Measurements from ENCODE around the gene FAM72D. TPM values are rescaled to one million over a fixed set of nuclear protein-coding genes. Genes with fewer than 3 reads are reported as not detected.
"Not testable (repeated sequence)": the region's sequence is repeated elsewhere in the genome, so short reads cannot be mapped to it uniquely, and the experiment has no call there.

The FAM72D gene
- not detected for total RNA-seq
- polyA plus RNA-seq (2013, experiment 1 of 2), result 0.20 TPM
- 0.42 TPM for polyA plus RNA-seq (2013, experiment 2 of 2)
- total RNA-seq, result 0 to 7.4 (median 0.01) reads per million in 172 experiments

DNA sequence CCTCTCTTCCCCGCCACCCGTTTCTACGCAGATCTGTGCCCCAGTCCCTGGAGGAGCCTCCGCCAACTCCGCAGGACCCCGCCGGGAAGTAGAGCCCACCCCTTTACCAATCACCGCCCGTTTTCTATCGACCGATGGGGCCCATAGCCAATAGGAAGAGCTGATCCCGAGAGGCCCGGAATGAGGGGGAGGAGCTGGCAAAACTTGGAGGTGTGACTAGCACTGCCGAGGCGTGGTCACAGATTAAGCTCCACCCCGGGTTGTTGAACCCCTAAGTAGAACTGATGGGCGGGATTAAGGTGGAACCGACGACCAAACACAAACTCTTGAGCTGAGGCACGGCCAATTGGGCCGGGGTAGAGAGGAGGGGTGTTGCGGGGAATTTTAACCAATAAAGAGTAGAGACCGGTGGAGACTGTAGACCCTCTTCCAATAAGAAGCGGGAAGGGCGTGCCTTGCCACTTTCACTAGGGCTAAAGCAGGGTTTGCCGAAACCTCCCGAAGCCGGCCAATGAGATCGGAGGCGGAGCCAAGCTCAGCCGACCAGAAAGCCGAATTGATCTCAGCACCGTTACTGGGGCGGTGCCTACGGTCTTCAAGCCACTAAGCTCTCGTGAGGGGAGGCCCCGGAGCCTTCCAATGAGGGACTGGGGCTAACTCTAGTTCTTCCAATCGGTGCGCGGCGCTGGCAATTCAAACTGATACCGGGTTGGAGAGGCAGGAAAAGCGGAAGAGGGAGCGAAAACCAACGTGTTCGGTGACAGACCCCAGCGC is at the start of gene FAM72D, which contains the start of gene SRGAP2B:
TSS of gene FAM72D (plus strand) at position 691 of the 774 bp plus-strand sequence. CDS start 874 bp downstream, outside the sequence.
TSS of gene SRGAP2B (minus strand) at position 45 of the 774 bp plus-strand sequence. CDS start 2,427 bp downstream, outside the sequence.
- H3K9me3 ChIP-seq (ENCODE audit: control insufficient read depth in 1 of 2, insufficient read depth in 1 of 2, low read length in 2 of 2); H3K27me3 Mint-ChIP-seq; H3K27ac Mint-ChIP-seq; H3K4me3 Mint-ChIP-seq; CTCF ChIA-PET; H3K27me3 ChIP-seq (ENCODE audit: control insufficient read depth in 1 of 2, insufficient read depth in 2 of 2, low read length in 2 of 2); POLR2A ChIA-PET; H3K36me3 ChIP-seq (ENCODE audit: insufficient read depth, low read length); H3K4me1 Mint-ChIP-seq (ENCODE audit: low read depth); H3K9me3 Mint-ChIP-seq; H3K36me3 Mint-ChIP-seq (ENCODE audit: low read depth); DNase-seq; H3K4me1 ChIP-seq (ENCODE audit: insufficient read depth, low read length); H3K27ac ChIP-seq (ENCODE audit: low read depth in 1 of 2, low read length in 2 of 2); intact Hi-C loops (cut with DNase I, micrococcal nuclease): not testable (repeated sequence)
- ATAC-seq (ENCODE audit: poor library complexity), result peak; percentile 81
- H3K4me3 ChIP-seq (ENCODE audit: low read length), result peak within 1 kb of the TSS; percentile 48

DNA sequence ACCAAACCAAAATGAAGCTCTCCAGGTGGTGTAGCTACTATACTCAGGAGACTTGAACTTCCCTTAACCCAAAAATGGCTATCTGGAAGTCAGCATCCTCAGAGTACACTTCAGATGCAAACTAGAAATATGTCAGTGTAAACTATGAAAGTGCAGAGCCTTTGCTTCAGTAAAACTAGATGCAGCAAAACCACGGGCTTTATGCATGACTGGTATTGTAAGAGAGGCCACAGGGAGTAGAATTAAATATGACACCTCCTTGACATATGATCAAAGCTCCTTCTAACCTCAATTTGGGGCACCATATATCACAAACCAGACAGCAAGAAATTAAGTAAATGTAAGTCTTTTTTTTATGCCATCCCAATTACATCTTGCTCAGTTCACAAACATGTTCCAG is 48.2 kb upstream of the FAM72D start:
- not testable (repeated sequence) for H3K27ac Mint-ChIP-seq; ATAC-seq (ENCODE audit: poor library complexity)

DNA sequence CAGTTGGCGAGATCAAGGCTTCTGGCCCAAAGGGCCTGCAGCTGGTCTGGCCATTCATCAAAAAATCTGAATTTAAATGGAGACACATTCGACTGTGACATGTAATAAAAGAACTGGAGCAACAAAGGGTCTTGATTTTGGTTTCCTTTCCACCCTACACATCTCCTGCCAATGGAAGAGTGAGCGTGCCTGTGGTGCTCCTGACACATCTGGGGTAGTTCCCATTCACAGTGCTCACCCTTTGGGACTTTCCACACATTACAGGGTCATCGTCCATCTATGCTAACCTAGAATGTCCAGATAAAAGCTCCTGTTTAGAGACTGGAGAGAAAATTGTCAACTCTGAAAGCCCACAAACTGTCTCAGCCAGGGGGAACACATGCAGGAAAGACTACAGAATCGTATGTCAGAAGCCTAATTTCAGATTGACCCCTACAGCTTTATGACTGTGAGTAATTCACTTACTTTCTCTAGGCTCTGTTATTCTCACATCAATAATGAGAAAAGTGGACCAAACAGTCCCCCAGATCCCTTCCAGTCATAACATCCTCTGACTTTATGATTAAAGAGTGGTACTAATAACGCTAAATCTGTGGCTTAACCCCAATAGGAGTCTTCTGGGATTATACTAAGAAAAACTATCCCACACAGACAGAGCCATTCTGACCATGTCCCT is 47.5 kb upstream of the FAM72D start:
- H3K4me1 ChIP-seq (ENCODE audit: insufficient read depth, low read length); DNase-seq; H3K9me3 ChIP-seq (ENCODE audit: control insufficient read depth in 1 of 2, insufficient read depth in 1 of 2, low read length in 2 of 2); H3K9me3 Mint-ChIP-seq; H3K4me3 ChIP-seq (ENCODE audit: low read length); ATAC-seq (ENCODE audit: poor library complexity); H3K4me1 Mint-ChIP-seq (ENCODE audit: low read depth); CTCF ChIA-PET; H3K36me3 Mint-ChIP-seq (ENCODE audit: low read depth); H3K4me3 Mint-ChIP-seq; H3K27ac ChIP-seq (ENCODE audit: low read depth in 1 of 2, low read length in 2 of 2); intact Hi-C loops (cut with DNase I, micrococcal nuclease); H3K27ac Mint-ChIP-seq; H3K36me3 ChIP-seq (ENCODE audit: insufficient read depth, low read length); POLR2A ChIA-PET; H3K27me3 Mint-ChIP-seq; H3K27me3 ChIP-seq (ENCODE audit: control insufficient read depth in 1 of 2, insufficient read depth in 2 of 2, low read length in 2 of 2): not testable (repeated sequence)

More for the DNA sequence above, 48.2 kb upstream of the FAM72D start:
- H3K9me3 ChIP-seq (ENCODE audit: control insufficient read depth in 1 of 2, insufficient read depth in 1 of 2, low read length in 2 of 2); CTCF ChIA-PET; DNase-seq; H3K27me3 Mint-ChIP-seq; H3K4me1 ChIP-seq (ENCODE audit: insufficient read depth, low read length); H3K36me3 ChIP-seq (ENCODE audit: insufficient read depth, low read length); H3K36me3 Mint-ChIP-seq (ENCODE audit: low read depth); H3K9me3 Mint-ChIP-seq; H3K4me3 Mint-ChIP-seq; POLR2A ChIA-PET; H3K4me1 Mint-ChIP-seq (ENCODE audit: low read depth); intact Hi-C loops (cut with DNase I, micrococcal nuclease); H3K27me3 ChIP-seq (ENCODE audit: control insufficient read depth in 1 of 2, insufficient read depth in 2 of 2, low read length in 2 of 2); H3K27ac ChIP-seq (ENCODE audit: low read depth in 1 of 2, low read length in 2 of 2); H3K4me3 ChIP-seq (ENCODE audit: low read length): not testable (repeated sequence)

DNA sequence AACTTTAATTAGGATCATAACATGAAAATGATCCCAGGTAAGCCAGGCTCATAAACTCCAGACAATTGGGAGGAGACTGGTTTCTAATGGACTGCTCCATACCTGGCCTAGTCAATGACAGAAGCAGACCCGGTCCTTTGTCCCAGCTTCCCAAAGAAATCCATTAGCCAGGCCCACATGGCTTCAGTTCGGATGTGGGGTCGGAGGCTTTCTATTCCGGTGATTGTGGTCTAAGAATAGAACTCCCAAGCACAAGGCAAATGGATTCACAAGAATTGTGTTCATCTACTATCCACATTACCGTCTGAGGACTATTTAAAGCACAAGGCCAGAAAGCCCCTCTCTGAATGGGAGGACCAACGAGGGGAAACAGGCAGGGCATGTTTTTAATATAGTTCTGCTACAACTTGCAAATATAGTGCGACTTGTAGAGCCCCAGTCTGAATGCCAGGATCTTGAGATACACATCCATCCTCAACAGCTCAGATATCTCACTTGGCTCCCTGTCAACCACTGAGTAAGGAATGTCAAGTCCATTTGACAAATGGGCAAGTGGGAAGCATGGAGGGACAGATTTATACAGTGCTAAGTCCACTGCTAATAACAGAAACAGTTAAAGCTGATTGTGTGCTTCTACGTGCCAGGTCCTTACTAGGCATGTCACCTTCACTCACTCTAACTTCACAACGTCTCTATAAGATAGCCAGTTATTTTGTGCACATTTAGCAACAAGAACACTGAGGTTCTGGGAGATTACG is 43.6 kb upstream of the FAM72D start:
- H3K4me3 Mint-ChIP-seq; intact Hi-C loops (cut with DNase I, micrococcal nuclease); H3K9me3 ChIP-seq (ENCODE audit: control insufficient read depth in 1 of 2, insufficient read depth in 1 of 2, low read length in 2 of 2); POLR2A ChIA-PET; CTCF ChIA-PET; H3K27ac Mint-ChIP-seq; DNase-seq; H3K27ac ChIP-seq (ENCODE audit: low read depth in 1 of 2, low read length in 2 of 2); H3K4me1 ChIP-seq (ENCODE audit: insufficient read depth, low read length); H3K36me3 Mint-ChIP-seq (ENCODE audit: low read depth); H3K4me1 Mint-ChIP-seq (ENCODE audit: low read depth); H3K27me3 Mint-ChIP-seq; H3K4me3 ChIP-seq (ENCODE audit: low read length); H3K36me3 ChIP-seq (ENCODE audit: insufficient read depth, low read length); H3K27me3 ChIP-seq (ENCODE audit: control insufficient read depth in 1 of 2, insufficient read depth in 2 of 2, low read length in 2 of 2); H3K9me3 Mint-ChIP-seq; ATAC-seq (ENCODE audit: poor library complexity): not testable (repeated sequence)

DNA sequence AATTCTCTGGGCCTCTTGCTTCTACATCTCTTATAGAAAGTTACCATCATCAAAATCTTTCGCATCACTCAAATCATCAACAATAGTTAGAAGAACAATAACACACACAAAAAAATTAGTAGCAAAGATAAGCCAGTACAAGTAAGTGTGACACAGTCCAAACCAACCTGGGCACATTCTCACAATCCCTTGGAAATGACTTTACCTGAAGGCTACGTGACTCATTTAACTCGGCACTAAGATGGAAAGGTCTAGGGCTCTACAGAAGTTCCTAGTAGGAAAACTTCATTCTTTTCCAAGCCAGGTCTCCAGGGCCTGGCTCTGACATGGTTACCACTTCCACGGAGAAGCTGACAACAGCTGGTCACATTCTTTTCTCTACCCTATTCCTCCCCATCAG is 42.3 kb upstream of the FAM72D start:
- DNase-seq; H3K27ac ChIP-seq (ENCODE audit: low read depth in 1 of 2, low read length in 2 of 2); POLR2A ChIA-PET; H3K27ac Mint-ChIP-seq; H3K4me3 ChIP-seq (ENCODE audit: low read length); H3K36me3 ChIP-seq (ENCODE audit: insufficient read depth, low read length); CTCF ChIA-PET; H3K9me3 Mint-ChIP-seq; H3K27me3 Mint-ChIP-seq; H3K4me3 Mint-ChIP-seq; H3K27me3 ChIP-seq (ENCODE audit: control insufficient read depth in 1 of 2, insufficient read depth in 2 of 2, low read length in 2 of 2); H3K36me3 Mint-ChIP-seq (ENCODE audit: low read depth); H3K4me1 ChIP-seq (ENCODE audit: insufficient read depth, low read length); H3K4me1 Mint-ChIP-seq (ENCODE audit: low read depth); ATAC-seq (ENCODE audit: poor library complexity); H3K9me3 ChIP-seq (ENCODE audit: control insufficient read depth in 1 of 2, insufficient read depth in 1 of 2, low read length in 2 of 2); intact Hi-C loops (cut with DNase I, micrococcal nuclease): not testable (repeated sequence)

DNA sequence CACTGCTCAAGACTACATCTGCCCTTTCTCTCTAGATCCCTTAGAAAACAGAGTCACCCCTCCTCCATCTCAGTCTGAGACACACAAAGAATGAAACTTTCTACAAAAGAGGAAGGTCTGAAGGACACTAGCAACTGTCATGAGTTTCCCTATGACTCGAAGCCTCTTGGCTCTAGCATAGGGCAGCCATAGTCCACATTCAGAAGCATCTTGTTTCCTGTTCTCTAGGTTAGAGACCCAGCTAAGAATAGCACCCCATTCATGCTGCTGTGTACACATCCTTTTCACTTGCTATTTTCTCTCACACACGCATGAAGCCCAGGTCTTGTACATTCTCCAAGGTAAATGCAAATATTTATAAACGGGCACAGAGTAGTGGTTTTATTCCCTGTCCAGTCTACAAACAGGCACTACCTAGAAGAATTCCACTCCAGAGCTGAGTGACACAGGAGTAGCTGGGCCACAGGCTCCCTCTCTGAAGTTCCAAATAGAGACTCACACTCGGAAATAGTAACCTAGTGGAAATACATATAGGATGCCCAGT is 40.5 kb upstream of the FAM72D start:
- H3K36me3 Mint-ChIP-seq (ENCODE audit: low read depth); ATAC-seq (ENCODE audit: poor library complexity); H3K27me3 ChIP-seq (ENCODE audit: control insufficient read depth in 1 of 2, insufficient read depth in 2 of 2, low read length in 2 of 2); H3K36me3 ChIP-seq (ENCODE audit: insufficient read depth, low read length); H3K4me3 Mint-ChIP-seq; H3K9me3 ChIP-seq (ENCODE audit: control insufficient read depth in 1 of 2, insufficient read depth in 1 of 2, low read length in 2 of 2); H3K27ac Mint-ChIP-seq; H3K4me1 Mint-ChIP-seq (ENCODE audit: low read depth); DNase-seq; H3K4me3 ChIP-seq (ENCODE audit: low read length); H3K4me1 ChIP-seq (ENCODE audit: insufficient read depth, low read length); H3K9me3 Mint-ChIP-seq; POLR2A ChIA-PET; intact Hi-C loops (cut with DNase I, micrococcal nuclease); H3K27me3 Mint-ChIP-seq; CTCF ChIA-PET; H3K27ac ChIP-seq (ENCODE audit: low read depth in 1 of 2, low read length in 2 of 2): not testable (repeated sequence)

Measured in CD4-positive, alpha-beta T cell (primary cell).